ENCODE data around the gene TIMP3. TPM values are rescaled to one million over a fixed set of nuclear protein-coding genes. Genes with fewer than 3 reads are reported as not detected.

TIMP3 gene
- total and polyA plus RNA-seq, 2 donors (not counting 3 experiments of a cell fraction or from before 2014, with no cell fraction given) = 0.22 to 2.0 TPM

DNA sequence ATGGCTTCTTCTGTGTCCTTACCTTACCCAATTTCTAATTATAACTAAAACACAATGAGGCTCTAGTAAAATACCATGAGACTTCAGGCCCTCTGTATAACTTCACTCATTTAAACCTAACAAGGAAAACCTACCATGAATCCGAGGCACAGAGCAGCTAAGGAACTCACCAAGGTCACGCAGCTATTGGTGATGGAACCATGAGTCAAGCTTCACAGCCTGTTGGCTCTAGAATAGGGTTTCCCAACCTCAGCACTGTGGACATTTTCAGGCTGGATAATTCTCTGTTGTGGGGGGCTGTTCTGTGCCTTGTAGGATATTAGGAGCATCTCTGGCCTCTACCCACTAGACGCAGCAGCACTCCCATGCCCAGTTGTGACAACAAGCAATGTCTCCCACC lies 75.7 kb downstream of the TIMP3 start:
- intact Hi-C loops (cut with micrococcal nuclease) (no loop called here), dilution Hi-C loops (cut with MboI; ENCODE audit: extremely low pct_ligation_motif_present, low sequenced_read_pairs) (no loop called here)
- H3K9me3 ChIP-seq (replicated peaks; ENCODE audit: control insufficient read depth, insufficient read depth, low read length) = peaks cover under 1% of the 10 kb centered on the region
- DNase-seq (ENCODE audit: low read depth, low spot score) (no peak), FAIRE-seq (no peak)
- no peaks in the 10 kb centered on the region for H3K27me3 ChIP-seq (ENCODE audit: control insufficient read depth in 2 of 2, insufficient read depth in 2 of 2, low read length in 2 of 2)
- H3K9ac ChIP-seq (replicated peaks; ENCODE audit: extremely low read depth, insufficient read depth, low read length) = no peak overlapping the region
- no peaks in the 10 kb centered on the region for H3K36me3 ChIP-seq (ENCODE audit: control insufficient read depth in 2 of 2, extremely low read depth in 1 of 2, insufficient read depth in 2 of 2, low read length in 2 of 2)
- no peak overlapping the region for H3K4me3 ChIP-seq (replicated peaks in 1 of 3; ENCODE audit: insufficient read depth in 1 of 3, low read depth in 1 of 3, low read length in 3 of 3)
- POLR2A ChIA-PET = no interaction called here
- H3K9me1 ChIP-seq (replicated peaks; ENCODE audit: control insufficient read depth, extremely low read depth, insufficient read depth, low read length) = no peaks in the 10 kb centered on the region
- TF ChIP-seq JUN (IDR thresholded peaks at IDR 0.05; ENCODE audit: borderline replicate concordance, insufficient read depth, insufficient read length, low read depth) (no peak), MYC (IDR thresholded peaks at IDR 0.05; ENCODE audit: low read depth, low read length) (no peak), EZH2 (IDR thresholded peaks at IDR 0.05; ENCODE audit: borderline replicate concordance, low read depth, low read length, severe bottlenecking) (no peak), GATA2 (IDR thresholded peaks at IDR 0.05; ENCODE audit: insufficient read depth, insufficient read length, low read depth, low read length) (no peak), POLR2A (IDR thresholded peaks at IDR 0.05; ENCODE audit: low read depth, low read length) (no peak), MAX (IDR thresholded peaks at IDR 0.05; ENCODE audit: insufficient read depth, insufficient read length) (no peak), FOS (IDR thresholded peaks at IDR 0.05; ENCODE audit: borderline replicate concordance, insufficient read depth, low read length) (no peak), POLR2AphosphoS5 (IDR thresholded peaks at IDR 0.05; ENCODE audit: insufficient read depth, low read depth, low read length) (no peak)
- CTCF ChIA-PET = no interaction called here
- H2AFZ ChIP-seq (ENCODE audit: low read depth, low read length) = no peak overlapping the region
- H3K4me2 ChIP-seq (ENCODE audit: insufficient read depth, low read length) = no peak overlapping the region
- no peaks in the 10 kb centered on the region for H3K4me1 ChIP-seq (ENCODE audit: control insufficient read depth, extremely low read depth, insufficient read depth, low read length)
- no peaks in the 10 kb centered on the region for H4K20me1 ChIP-seq (replicated peaks; ENCODE audit: control insufficient read depth, extremely low read depth, insufficient read depth, low read length)
- H3K79me2 ChIP-seq (ENCODE audit: control insufficient read depth, insufficient read depth, low read length) = no peaks in the 10 kb centered on the region
- H3K27ac ChIP-seq (ENCODE audit: insufficient read depth, low read depth, low read length) = no peak overlapping the region
- no TSS peak for BruUV-seq (replicated peaks)

GRCh38 chr22:32879550-32879949 lies 78.0 kb downstream of the TIMP3 start:
- H3K27me3 ChIP-seq (ENCODE audit: control insufficient read depth in 2 of 2, insufficient read depth in 2 of 2, low read length in 2 of 2) = no peaks in the 10 kb centered on the region
- TF ChIP-seq POLR2AphosphoS5 (IDR thresholded peaks at IDR 0.05; ENCODE audit: insufficient read depth, low read depth, low read length) (no peak), GATA2 (IDR thresholded peaks at IDR 0.05; ENCODE audit: insufficient read depth, insufficient read length, low read depth, low read length) (no peak), FOS (IDR thresholded peaks at IDR 0.05; ENCODE audit: borderline replicate concordance, insufficient read depth, low read length) (no peak), POLR2A (IDR thresholded peaks at IDR 0.05; ENCODE audit: low read depth, low read length) (no peak), MYC (IDR thresholded peaks at IDR 0.05; ENCODE audit: low read depth, low read length) (no peak), EZH2 (IDR thresholded peaks at IDR 0.05; ENCODE audit: borderline replicate concordance, low read depth, low read length, severe bottlenecking) (no peak), JUN (IDR thresholded peaks at IDR 0.05; ENCODE audit: borderline replicate concordance, insufficient read depth, insufficient read length, low read depth) (no peak), MAX (IDR thresholded peaks at IDR 0.05; ENCODE audit: insufficient read depth, insufficient read length) (no peak)
- TF ChIP-seq, protein P1, sequence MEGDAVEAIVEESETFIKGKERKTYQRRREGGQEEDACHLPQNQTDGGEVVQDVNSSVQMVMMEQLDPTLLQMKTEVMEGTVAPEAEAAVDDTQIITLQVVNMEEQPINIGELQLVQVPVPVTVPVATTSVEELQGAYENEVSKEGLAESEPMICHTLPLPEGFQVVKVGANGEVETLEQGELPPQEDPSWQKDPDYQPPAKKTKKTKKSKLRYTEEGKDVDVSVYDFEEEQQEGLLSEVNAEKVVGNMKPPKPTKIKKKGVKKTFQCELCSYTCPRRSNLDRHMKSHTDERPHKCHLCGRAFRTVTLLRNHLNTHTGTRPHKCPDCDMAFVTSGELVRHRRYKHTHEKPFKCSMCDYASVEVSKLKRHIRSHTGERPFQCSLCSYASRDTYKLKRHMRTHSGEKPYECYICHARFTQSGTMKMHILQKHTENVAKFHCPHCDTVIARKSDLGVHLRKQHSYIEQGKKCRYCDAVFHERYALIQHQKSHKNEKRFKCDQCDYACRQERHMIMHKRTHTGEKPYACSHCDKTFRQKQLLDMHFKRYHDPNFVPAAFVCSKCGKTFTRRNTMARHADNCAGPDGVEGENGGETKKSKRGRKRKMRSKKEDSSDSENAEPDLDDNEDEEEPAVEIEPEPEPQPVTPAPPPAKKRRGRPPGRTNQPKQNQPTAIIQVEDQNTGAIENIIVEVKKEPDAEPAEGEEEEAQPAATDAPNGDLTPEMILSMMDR (IDR thresholded peaks at IDR 0.05; ENCODE audit: extremely low read depth in 1 of 2, insufficient read depth in 1 of 2, low read depth in 1 of 2, low read length in 2 of 2) = no peak
- intact Hi-C loops (cut with micrococcal nuclease) = no loop called here

More at GRCh38 chr22:32879550-32879949, 78.0 kb downstream of the TIMP3 start:
- BruUV-seq (replicated peaks) = no TSS peak
- dilution Hi-C loops (cut with MboI; ENCODE audit: extremely low pct_ligation_motif_present, low sequenced_read_pairs) = no loop called here
- no peak overlapping the region for H3K27ac ChIP-seq (ENCODE audit: insufficient read depth, low read depth, low read length)
- no peak overlapping the region for H2AFZ ChIP-seq (ENCODE audit: low read depth, low read length)
- ChIA-PET CTCF (no interaction called here), POLR2A (no interaction called here)
- H3K9me1 ChIP-seq (replicated peaks; ENCODE audit: control insufficient read depth, extremely low read depth, insufficient read depth, low read length) = no peaks in the 10 kb centered on the region
- no peaks in the 10 kb centered on the region for H3K36me3 ChIP-seq (ENCODE audit: control insufficient read depth in 2 of 2, extremely low read depth in 1 of 2, insufficient read depth in 2 of 2, low read length in 2 of 2)
- H3K4me3 ChIP-seq (replicated peaks in 1 of 3; ENCODE audit: insufficient read depth in 1 of 3, low read depth in 1 of 3, low read length in 3 of 3) = no peak overlapping the region
- no peak overlapping the region for H3K4me2 ChIP-seq (ENCODE audit: insufficient read depth, low read length)
- no peaks in the 10 kb centered on the region for H4K20me1 ChIP-seq (replicated peaks; ENCODE audit: control insufficient read depth, extremely low read depth, insufficient read depth, low read length)
- H3K79me2 ChIP-seq (ENCODE audit: control insufficient read depth, insufficient read depth, low read length) = no peaks in the 10 kb centered on the region
- FAIRE-seq = no peak
- H3K9ac ChIP-seq (replicated peaks; ENCODE audit: extremely low read depth, insufficient read depth, low read length) = no peak overlapping the region
- DNase-seq (ENCODE audit: low read depth, low spot score) = no peak
- no peaks in the 10 kb centered on the region for H3K4me1 ChIP-seq (ENCODE audit: control insufficient read depth, extremely low read depth, insufficient read depth, low read length)
- H3K9me3 ChIP-seq (replicated peaks; ENCODE audit: control insufficient read depth, insufficient read depth, low read length) = no peaks in the 10 kb centered on the region
